Osteocyte (in vitro differentiated cells): ENCODE measurements around the gene HBG1. TPM values are rescaled to one million over a fixed set of nuclear protein-coding genes. Genes with fewer than 3 reads are reported as not detected.

Experiments used
- DNase-seq: peaks from one replicate; pipeline ENCODE4 v3.0.0; 2021; ENCODE audit warnings: mixed read lengths; ENCODE audit not compliant: unreplicated experiment; ENCODE audit errors: extremely low spot score
- H3K27ac Mint-ChIP-seq: one replicate; pipeline ENCODE4 v1.8.0; 2021; ENCODE audit warnings: mild to moderate bottlenecking, mixed read lengths; ENCODE audit not compliant: unreplicated experiment
- H3K27me3 Mint-ChIP-seq: one replicate; pipeline ENCODE4 v1.8.0; 2021; ENCODE audit warnings: mixed read lengths; ENCODE audit not compliant: unreplicated experiment
- H3K36me3 Mint-ChIP-seq: one replicate; pipeline ENCODE4 v1.8.0; 2021; ENCODE audit warnings: mixed read lengths; ENCODE audit not compliant: unreplicated experiment
- H3K4me1 Mint-ChIP-seq: one replicate; pipeline ENCODE4 v1.8.0; 2021; ENCODE audit warnings: mixed read lengths; ENCODE audit not compliant: unreplicated experiment
- H3K4me3 Mint-ChIP-seq: one replicate; pipeline ENCODE4 v1.8.0; 2021; ENCODE audit warnings: mild to moderate bottlenecking, moderate library complexity, mixed read lengths; ENCODE audit not compliant: unreplicated experiment
- H3K9me3 Mint-ChIP-seq: one replicate; pipeline ENCODE4 v1.8.0; 2021; ENCODE audit warnings: mixed read lengths; ENCODE audit not compliant: unreplicated experiment
- total RNA-seq: library from RNA; stranded (reverse); gene quantifications from 2 replicates; pipeline ENCODE4 v1.2.1, GENCODE V29; 2021
- TF ChIP-seq, protein P1 (sequence below): fragments of 200-600 bp; sonication (generic); IDR thresholded peaks from 2 replicates; pipeline ENCODE4 v1.5.0; 2021; ENCODE audit warnings: antibody characterized with exemption, mild to moderate bottlenecking, moderate library complexity

HBG1 gene
- total RNA-seq, 1 donor from 2014 or later: not detected

DNA sequence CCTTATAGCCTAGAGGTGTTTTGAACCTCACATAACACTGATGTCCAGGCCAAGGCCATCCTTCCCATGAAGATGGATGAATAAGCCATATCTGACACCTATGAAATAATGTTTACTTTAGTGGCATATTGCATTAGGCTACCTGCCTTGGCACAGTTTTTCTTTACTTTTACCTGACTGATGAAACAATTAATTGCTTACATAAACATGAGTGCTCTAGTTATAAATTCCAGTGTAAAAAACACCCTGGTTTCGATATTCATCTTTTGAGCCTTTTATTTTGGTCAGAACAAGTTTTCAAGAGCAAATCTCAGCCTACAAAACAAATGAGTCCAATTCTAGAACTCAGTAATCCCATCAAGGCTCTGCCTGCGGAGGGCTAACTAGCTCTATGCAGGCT, 27.0 kb upstream of the HBG1 start:
- DNase-seq: no peak
- Mint-ChIP-seq H3K36me3 (no peaks in the 10 kb centered on the region), H3K4me3 (no peak overlapping the region), H3K4me1 (peaks cover 10% of the 10 kb centered on the region), H3K9me3 (no peaks in the 10 kb centered on the region), H3K27ac (no peak overlapping the region), H3K27me3 (no peaks in the 10 kb centered on the region)
- TF ChIP-seq, protein P1, sequence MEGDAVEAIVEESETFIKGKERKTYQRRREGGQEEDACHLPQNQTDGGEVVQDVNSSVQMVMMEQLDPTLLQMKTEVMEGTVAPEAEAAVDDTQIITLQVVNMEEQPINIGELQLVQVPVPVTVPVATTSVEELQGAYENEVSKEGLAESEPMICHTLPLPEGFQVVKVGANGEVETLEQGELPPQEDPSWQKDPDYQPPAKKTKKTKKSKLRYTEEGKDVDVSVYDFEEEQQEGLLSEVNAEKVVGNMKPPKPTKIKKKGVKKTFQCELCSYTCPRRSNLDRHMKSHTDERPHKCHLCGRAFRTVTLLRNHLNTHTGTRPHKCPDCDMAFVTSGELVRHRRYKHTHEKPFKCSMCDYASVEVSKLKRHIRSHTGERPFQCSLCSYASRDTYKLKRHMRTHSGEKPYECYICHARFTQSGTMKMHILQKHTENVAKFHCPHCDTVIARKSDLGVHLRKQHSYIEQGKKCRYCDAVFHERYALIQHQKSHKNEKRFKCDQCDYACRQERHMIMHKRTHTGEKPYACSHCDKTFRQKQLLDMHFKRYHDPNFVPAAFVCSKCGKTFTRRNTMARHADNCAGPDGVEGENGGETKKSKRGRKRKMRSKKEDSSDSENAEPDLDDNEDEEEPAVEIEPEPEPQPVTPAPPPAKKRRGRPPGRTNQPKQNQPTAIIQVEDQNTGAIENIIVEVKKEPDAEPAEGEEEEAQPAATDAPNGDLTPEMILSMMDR: no peak

GRCh38 chr11:5275369-5276110, 25.9 kb upstream of the HBG1 start:
- no peaks in the 10 kb centered on the region for H3K9me3 Mint-ChIP-seq
- H3K36me3 Mint-ChIP-seq: no peaks in the 10 kb centered on the region
- H3K4me3 Mint-ChIP-seq: no peak overlapping the region
- peaks cover under 1% of the 10 kb centered on the region for H3K27me3 Mint-ChIP-seq
- H3K27ac Mint-ChIP-seq: no peak overlapping the region
- H3K4me1 Mint-ChIP-seq: peaks cover 6% of the 10 kb centered on the region
- DNase-seq: no peak
- TF ChIP-seq, protein P1: no peak

GRCh38 chr11:5274395-5274794, 24.7 kb upstream of the HBG1 start:
- no peaks in the 10 kb centered on the region for H3K36me3 Mint-ChIP-seq
- TF ChIP-seq, protein P1: no peak

GRCh38 chr11:5272395-5273017, 22.8 kb upstream of the HBG1 start:
- TF ChIP-seq, protein P1: no peak
- no peak overlapping the region for H3K4me3 Mint-ChIP-seq
- no peaks in the 10 kb centered on the region for H3K9me3 Mint-ChIP-seq
- no peaks in the 10 kb centered on the region for H3K4me1 Mint-ChIP-seq
- DNase-seq: no peak
- H3K27me3 Mint-ChIP-seq: peaks cover 24% of the 10 kb centered on the region
- H3K27ac Mint-ChIP-seq: no peak overlapping the region
- no peaks in the 10 kb centered on the region for H3K36me3 Mint-ChIP-seq

More at GRCh38 chr11:5274395-5274794, 24.7 kb upstream of the HBG1 start:
- H3K4me3 Mint-ChIP-seq: no peak overlapping the region
- H3K27me3 Mint-ChIP-seq: peaks cover 11% of the 10 kb centered on the region
- DNase-seq: no peak
- H3K27ac Mint-ChIP-seq: no peak overlapping the region
- H3K9me3 Mint-ChIP-seq: no peaks in the 10 kb centered on the region
- no peaks in the 10 kb centered on the region for H3K4me1 Mint-ChIP-seq

DNA sequence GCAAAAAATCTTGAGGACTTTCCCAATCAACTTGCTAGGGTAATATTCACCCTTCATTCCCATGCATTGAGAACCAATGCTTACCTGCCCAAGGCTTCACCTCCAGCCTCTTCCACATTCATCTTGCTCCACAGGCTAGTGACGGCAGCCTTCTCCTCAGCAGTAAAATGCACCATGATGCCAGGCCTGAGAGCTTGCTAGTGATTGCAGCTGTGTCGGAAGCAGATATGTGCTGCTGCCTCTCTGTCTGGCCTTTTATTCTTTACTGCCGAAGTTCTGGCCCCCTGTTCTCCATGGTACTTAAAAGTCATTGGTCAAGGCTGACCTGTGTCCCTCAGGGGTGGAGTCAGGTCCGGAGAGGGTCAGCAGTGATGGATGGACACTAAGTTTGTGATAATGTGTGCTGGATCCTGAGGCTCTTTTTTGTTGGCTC, 20.1 kb upstream of the HBG1 start, which contains the start of gene HBE1:
TSS of gene HBE1 (minus strand) at position 231 of the 433 bp plus-strand sequence. CDS start at position 176, 55 bp downstream.
- H3K36me3 Mint-ChIP-seq: no peaks in the 10 kb centered on the region
- H3K27ac Mint-ChIP-seq: no peak within 1 kb of the TSS
- no peak within 1 kb of the TSS for H3K4me3 Mint-ChIP-seq
- H3K27me3 Mint-ChIP-seq: peaks cover 47% of the 10 kb centered on the region
- TF ChIP-seq, protein P1: no peak
- DNase-seq: no peak
- H3K9me3 Mint-ChIP-seq: no peaks in the 10 kb centered on the region
- H3K4me1 Mint-ChIP-seq: no peaks in the 10 kb centered on the region
